COLO668 (cell line): ENCODE data around the gene ARHGEF4.
"Not testable (repeated sequence)": the region's sequence is repeated elsewhere in the genome, so short reads cannot be mapped to it uniquely, and the experiment has no call there.

Experiments used
- DNase-seq: peaks from one replicate; lab custom pipeline; 2025; ENCODE audit not compliant: unreplicated experiment; lab: John Stamatoyannopoulos, UW

Gene ARHGEF4

DNA sequence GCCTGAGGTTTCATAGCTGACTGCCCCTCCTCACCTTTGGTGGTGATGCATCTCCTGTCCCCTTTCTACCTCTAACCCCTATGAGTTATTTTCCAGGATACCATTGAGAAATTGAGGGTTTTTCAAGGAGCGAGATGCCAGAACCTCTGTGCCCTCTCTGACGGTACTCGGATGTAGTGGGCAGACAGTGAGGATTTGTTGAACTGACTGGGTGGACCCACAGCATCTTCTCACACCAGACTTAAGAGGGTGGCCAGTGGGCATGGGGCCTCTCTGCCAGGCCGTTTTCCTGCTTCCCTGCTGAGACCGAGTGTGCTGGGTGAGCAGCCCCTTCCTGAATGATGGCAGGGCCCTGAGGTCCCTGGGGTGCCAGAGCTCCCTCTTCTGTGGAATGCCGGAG, 46.3 kb downstream of the ARHGEF4 start:
- no peak for DNase-seq

DNA sequence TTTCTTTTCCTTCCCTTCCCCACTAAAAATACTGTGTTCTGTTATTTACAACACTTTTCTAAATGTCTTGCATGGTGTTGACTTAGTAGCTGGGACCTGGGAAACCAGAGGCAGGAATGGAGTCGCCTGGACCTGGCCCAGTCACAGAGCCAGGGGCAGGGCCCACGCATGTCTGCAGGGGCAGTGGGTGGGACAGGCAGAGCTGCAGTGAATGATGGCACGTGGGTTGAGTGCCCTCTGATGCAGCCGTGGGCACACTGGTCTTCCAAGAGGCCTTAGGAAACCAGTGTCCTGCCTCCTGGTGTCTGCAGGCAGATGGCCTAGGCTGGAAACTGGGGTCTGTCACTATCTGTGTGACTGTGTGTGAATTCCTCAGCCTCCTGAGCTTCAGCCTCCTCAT, 46.8 kb downstream of the ARHGEF4 start:
- DNase-seq, result no peak

- no peak for DNase-seq
Measured at GRCh38 chr2:130884013-130884412, 47.3 kb downstream of the ARHGEF4 start.

GRCh38 chr2:130884503-130884902, 47.8 kb downstream of the ARHGEF4 start:
- DNase-seq, result no peak

DNA sequence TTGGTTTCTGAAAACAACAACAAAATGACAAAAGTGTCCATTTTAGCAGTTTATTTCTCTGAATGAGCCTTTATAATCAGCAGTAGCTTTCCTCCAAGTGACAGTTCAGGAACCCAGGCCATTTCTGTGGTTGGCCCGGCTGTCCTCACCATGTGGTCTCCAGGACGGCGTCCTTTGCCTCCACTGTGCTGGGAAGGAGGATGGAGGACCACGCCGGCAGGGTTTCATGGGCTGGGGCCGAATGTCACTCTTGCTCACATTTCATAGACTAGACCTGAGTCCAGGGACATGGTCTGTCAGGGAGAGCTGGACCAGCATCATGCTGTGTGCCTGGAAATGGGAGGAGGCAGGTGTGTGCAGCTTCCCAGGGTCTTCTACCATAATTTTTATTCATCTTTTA, 50.9 kb downstream of the ARHGEF4 start:
- no peak for DNase-seq

DNA sequence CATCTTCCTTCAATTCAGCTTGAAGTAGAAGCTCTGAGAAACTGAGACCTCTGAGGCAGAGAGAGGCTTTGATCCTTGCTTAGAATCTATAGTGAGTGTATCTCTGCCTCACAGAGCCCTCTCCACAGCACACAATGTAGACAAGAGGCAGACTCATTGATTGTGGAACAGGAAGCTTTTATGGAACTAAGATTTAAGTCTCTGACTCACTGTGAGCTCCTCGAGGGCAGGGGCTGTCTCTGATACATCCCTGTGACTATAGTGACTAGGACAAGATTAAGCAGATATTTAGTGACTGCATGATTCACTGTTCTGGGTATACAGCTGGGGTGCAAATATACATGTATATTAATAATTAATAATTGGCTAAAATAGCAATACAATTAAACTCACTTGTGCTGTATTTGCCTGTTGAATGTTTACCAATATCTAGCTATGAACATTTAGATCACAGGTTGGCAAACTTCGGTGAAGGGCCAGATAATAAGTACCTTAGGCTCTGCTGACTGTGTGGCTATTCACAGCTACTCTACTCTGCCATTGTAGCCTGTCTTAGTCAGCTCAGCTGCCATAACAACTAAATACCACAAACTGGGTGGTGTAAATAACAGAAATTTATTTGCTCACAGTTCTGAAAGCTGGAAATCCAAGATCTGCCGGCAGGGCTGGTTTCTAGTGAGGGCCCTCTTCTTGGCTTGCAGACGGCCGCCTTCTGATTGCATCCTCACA, 54.4 kb downstream of the ARHGEF4 start:
- DNase-seq, result no peak

- no peak for DNase-seq
Measured at GRCh38 chr2:130891966-130892365, 55.3 kb downstream of the ARHGEF4 start.

DNA sequence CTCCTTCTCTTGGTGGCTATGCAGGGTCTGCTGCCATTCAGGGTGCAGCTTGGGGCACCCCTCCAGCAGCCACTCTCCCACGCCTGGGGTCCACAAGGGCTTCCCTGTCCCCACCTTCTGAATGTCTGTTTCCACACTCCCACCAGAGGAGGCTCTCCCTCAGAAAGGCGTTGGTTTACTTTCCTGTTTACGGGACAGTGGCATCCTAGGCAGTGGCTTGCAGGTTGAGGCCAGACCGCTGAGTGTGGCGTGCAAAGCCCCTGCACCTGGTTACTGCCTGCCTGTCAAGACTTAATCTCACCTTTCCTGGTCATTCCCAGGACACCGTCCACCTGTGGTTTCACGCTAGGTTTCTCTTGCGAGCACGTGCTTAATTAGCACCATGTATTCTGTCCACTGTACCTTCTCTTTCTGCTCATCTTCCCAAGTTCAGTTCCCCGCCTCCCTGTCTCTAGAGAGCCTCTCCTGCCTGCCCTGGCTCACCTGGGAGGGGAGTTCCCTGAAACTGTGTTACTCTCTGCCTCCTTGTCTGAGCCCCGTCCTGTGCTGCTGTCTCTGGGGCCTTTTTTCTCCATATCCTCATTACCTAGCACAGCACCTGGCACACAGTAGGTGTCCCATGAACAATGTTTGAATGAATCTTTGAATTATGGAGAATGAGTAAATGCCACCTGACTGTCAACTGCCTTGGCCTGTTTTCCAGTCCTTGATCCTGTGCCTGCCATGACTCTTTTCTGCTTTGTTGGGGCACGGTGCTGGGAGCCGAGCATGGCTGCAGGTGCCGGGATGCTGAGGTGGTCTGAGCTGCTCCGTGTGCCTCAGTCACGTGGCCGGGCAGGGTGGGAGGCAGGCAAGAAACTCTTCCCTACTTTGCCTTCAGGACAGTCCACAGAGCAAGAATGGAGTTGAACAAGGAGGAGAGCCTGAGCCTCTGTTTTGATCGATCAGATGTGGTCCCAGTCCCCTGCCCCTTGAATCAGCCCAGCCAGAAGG, 56.4 kb downstream of the ARHGEF4 start:
- no peak for DNase-seq

- no peak for DNase-seq
Measured at GRCh38 chr2:130894326-130894942, 57.7 kb downstream of the ARHGEF4 start.

DNA sequence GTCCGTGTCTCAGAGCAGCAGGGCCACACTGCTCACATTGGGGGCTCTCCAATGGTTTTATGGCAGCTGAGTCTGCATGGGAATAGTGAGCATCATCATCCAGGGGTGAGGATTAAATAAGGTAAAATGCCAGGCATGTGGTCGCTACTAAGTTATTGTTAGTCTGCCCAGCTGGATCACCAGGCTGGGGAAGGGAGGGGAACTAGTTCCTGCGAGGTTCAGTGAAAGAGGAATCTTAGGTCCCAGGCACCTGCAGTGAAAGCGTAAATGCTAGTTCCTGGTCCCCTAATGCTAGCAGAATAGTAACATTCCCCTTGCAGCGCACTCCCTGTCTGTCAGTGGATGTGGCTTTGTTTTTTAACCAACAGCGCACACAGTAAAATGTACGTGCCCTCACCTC, 60.1 kb downstream of the ARHGEF4 start:
- no peak for DNase-seq

DNA sequence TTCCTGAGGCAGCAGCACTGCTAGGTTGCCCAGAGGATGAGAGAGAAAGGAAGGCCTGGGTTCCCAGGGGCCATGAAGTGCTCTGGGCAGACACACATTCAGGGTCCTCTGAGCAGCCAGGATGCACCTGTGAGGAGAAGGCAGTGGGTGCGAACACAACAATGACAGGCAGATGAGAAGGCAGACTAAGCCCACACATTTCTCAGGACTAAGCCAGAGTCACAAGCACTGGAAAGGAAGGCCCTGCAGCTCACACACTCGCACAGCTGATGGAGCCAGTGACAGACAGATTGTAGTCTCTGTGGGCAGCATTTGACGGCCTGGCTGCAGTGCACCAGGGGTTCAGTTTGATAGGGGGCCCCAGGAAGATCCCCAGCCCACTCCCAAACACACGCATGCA, 61.8 kb downstream of the ARHGEF4 start:
- DNase-seq, result no peak

DNA sequence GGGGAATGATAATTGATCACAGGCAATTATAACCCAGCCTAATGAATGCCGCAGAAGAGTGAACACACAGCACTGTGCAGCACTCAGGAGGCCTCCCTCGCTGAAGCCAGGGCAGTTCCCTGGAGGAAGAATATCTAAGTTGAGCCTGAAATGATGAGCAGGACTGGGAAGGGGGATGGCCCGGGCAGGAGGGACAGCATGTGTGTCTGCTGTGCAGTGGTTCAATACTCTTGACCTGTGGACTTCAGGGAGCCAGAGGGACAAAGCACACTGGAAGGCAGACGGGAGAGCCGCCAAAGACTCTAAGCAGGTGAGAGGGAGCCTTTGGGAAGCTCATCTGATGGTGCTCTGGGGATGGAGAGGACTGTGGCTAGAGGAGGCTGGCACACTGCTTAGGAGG, 62.6 kb downstream of the ARHGEF4 start:
- no peak for DNase-seq

- DNase-seq, result no peak
Measured at GRCh38 chr2:130901061-130901460, 64.3 kb downstream of the ARHGEF4 start.

DNA sequence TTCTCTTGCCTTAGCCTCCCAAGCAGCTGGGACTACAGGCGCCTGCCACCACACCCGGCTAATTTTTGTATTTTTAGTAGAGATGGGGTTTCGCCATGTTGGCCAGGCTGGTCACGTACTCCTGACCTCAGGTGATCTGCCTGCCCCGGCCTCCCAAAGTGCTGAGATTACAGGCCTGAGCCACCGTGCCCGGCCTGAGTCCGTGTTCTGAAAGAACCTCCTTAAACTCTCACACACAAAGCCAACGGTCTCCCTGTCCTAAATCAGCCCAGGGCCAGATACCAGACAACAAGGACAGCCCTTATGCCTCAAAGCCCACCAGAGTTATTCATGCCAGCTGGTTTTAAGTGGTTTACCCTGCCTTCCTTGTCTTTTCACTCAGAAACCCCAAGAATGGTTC, 64.9 kb downstream of the ARHGEF4 start:
- not testable (repeated sequence) for DNase-seq

GRCh38 chr2:130908832-130909231, 72.1 kb downstream of the ARHGEF4 start:
- DNase-seq, result no peak

- no peak for DNase-seq
Measured at GRCh38 chr2:130910931-130911330, 74.2 kb downstream of the ARHGEF4 start.

- DNase-seq, result no peak
Measured at GRCh38 chr2:130911482-130911881, 74.8 kb downstream of the ARHGEF4 start.

DNA sequence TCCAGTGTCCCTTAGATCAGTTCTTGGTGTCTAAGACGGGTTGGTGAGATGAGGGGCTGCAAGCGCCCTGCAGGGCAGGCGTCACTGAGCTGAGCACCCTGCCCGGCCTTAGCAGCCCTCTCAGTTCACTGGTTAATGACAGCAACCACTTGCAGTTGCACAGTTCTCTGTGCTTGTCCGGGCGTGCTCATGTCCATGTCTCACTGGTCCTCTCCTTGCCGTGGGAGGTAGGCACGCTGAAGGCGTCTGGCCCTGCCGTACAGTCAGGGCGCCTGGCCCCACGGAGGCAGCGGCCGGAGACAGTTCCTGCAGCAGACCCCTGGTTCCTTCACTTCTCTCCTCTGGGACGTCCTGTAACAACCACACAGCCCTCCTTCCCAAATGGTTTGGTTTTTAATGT, 75.3 kb downstream of the ARHGEF4 start:
- DNase-seq, result no peak

DNA sequence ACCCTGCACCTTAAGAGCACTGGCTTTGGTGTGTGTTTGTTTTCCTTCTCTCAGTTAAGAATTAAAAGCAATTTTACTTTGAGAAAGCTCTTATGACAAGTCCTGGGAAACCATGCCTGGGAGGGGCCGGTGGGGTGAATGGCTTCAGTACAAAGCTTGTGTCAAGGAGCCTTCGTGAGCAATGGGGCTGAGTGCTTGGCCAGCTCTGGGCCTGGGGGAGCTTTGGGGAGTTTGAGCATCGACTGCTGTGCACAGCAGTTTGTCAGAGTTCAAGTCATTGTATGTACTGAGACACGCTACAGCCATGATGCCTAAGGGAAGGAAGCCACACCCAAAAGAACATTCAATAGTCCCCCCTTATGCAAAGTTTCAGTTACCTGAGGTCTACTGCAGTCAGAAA, 75.8 kb downstream of the ARHGEF4 start:
- DNase-seq, result no peak

GRCh38 chr2:130913891-130914290, 77.2 kb downstream of the ARHGEF4 start:
- no peak for DNase-seq

DNA sequence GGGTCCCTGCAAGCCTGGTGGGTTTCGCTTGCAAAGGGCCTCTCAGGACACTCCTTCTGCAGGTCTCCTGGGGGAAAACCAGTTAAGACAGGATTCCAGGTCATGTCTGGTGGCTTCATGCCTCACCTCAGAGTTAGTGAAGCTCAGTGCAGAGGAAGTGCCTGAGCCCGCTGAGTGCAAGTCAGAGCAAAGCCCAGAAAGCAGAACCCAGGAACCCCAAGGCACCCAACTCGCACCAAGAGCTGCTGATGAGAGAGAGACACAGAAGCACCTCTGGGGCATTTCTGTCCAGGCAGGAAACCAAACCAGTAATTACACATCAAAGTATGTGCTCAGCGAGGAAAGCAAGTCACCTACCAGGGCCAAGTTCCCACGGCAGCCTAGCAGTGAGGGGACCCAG, 78.4 kb downstream of the ARHGEF4 start:
- no peak for DNase-seq
